Endothelial cell of umbilical vein (primary cell): ENCODE data around the gene SYNDIG1.

Source experiments
- EZH2 ChIP-seq: IDR thresholded peaks from 2 replicates; pipeline ENCODE4 v1.6.1; 2012; ENCODE audit warnings: borderline replicate concordance, low read depth, mild to moderate bottlenecking, moderate library complexity, low read length, inconsistent platforms; ENCODE audit not compliant: severe bottlenecking
- FOS ChIP-seq: IDR thresholded peaks from 2 replicates; pipeline ENCODE4 v1.6.1; 2011; ENCODE audit warnings: mild to moderate bottlenecking, low read length, moderate library complexity, borderline replicate concordance; ENCODE audit not compliant: insufficient read depth
- MYC ChIP-seq: IDR thresholded peaks from one replicate; pipeline ENCODE4 v1.6.1; 2011; ENCODE audit warnings: mild to moderate bottlenecking, low read depth, low read length
- TF ChIP-seq, protein P1 (sequence below), 2 donors: IDR thresholded peaks; 1 replicate in 1 of 2; 2 replicates in 1 of 2; pipeline ENCODE4 v1.5.1; 2011; ENCODE audit warnings: low read length in 2 of 2, mild to moderate bottlenecking in 2 of 2, moderate library complexity in 2 of 2, control low read depth in 1 of 2, inconsistent platforms in 1 of 2, low read depth in 1 of 2; ENCODE audit not compliant: insufficient read depth in 1 of 2; ENCODE audit errors: extremely low read depth in 1 of 2
- TF ChIP-seq, protein P2 (sequence below): IDR thresholded peaks from 2 replicates; pipeline ENCODE4 v1.6.1; 2011; ENCODE audit not compliant: insufficient read depth, insufficient read length

DNA sequence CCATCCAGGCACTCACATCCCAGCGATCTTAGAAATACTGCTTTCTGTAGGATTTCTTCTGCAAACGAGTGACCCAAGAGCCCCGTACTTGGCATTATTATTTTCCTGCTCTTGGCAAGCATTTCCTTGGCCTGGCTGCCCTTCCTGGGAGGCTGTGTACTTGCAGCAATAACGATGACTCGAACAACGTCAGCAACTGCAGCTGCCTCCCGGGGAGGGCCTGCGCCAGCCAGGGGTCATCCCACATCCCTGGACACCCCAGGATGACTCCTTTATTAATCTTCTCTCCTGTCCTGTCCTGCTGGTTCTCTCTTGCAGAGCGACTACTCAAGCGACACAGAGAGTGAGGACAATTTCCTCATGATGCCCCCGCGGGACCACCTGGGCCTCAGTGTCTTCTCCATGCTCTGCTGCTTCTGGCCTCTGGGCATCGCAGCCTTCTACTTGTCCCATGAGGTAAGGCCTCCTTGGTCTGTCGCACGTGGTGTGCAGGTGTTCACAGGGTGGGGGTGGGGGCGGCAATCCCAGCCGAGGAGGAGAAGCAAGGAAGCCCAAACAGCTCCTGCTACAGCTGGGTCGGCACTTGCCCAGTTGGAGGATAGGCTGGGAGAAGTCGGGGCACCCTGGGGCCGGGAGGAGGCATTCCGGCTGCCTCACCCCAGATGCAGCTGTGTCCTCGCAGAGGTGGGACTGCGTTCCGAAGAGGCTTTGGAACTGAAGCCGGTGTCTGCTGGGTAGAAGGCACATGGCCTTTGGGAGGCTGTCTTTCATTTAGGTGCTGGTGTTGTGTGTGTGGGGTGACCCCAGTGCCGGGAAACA, 115.3 kb downstream of the SYNDIG1 start:
- TF ChIP-seq, protein P1, sequence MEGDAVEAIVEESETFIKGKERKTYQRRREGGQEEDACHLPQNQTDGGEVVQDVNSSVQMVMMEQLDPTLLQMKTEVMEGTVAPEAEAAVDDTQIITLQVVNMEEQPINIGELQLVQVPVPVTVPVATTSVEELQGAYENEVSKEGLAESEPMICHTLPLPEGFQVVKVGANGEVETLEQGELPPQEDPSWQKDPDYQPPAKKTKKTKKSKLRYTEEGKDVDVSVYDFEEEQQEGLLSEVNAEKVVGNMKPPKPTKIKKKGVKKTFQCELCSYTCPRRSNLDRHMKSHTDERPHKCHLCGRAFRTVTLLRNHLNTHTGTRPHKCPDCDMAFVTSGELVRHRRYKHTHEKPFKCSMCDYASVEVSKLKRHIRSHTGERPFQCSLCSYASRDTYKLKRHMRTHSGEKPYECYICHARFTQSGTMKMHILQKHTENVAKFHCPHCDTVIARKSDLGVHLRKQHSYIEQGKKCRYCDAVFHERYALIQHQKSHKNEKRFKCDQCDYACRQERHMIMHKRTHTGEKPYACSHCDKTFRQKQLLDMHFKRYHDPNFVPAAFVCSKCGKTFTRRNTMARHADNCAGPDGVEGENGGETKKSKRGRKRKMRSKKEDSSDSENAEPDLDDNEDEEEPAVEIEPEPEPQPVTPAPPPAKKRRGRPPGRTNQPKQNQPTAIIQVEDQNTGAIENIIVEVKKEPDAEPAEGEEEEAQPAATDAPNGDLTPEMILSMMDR (IDR thresholded peaks at IDR 0.05; ENCODE audit: extremely low read depth in 1 of 2, insufficient read depth in 1 of 2, low read depth in 1 of 2, low read length in 2 of 2), result no peak
- TF ChIP-seq FOS, result no peak
- TF ChIP-seq, protein P2, sequence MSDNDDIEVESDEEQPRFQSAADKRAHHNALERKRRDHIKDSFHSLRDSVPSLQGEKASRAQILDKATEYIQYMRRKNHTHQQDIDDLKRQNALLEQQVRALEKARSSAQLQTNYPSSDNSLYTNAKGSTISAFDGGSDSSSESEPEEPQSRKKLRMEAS, result no peak
- no peak for TF ChIP-seq EZH2
- TF ChIP-seq MYC, result no peak
